Fibroblast of lung (primary cell): Measurements from ENCODE around the gene EIF4B.

Experiments used
- CTCF ChIP-seq, 2 donors: IDR thresholded peaks in 1 of 2; conservative IDR thresholded peaks in 1 of 2; 1 replicate in 1 of 2; 2 replicates in 1 of 2; pipeline ENCODE4 v1.5.1; 2011 to 2012; ENCODE audit warnings: low read length in 2 of 2, control low read depth in 1 of 2, inconsistent platforms in 1 of 2, low read depth in 1 of 2, mild to moderate bottlenecking in 1 of 2
- EZH2 ChIP-seq: IDR thresholded peaks from 2 replicates; pipeline ENCODE4 v1.5.1; 2012; ENCODE audit warnings: low read length, control low read depth, mild to moderate bottlenecking; ENCODE audit errors: missing control alignments

- TF ChIP-seq CTCF (conservative IDR thresholded peaks at IDR 0.05 in 1 of 2, IDR thresholded peaks at IDR 0.05 in 1 of 2; ENCODE audit: low read depth in 1 of 2, low read length in 2 of 2) (no peak), EZH2 (no peak)
Observed at GRCh38 chr12:53079226-53080117, 73.2 kb downstream of the EIF4B start, which contains the start of gene SPRYD3.
